Fibroblast of peridontal ligament (primary cell): ENCODE results near the gene CEP76.
A peak's percentile ranks its signal among the peaks of the same experiment; 100 is the strongest.
"Not testable (repeated sequence)": the region's sequence is repeated elsewhere in the genome, so short reads cannot be mapped to it uniquely, and the experiment has no call there.

Source experiments
- DNase-seq: peaks from one replicate; pipeline ENCODE4 v3.0.0-alpha.2; 2010; ENCODE audit errors: extremely low read depth

Gene CEP76

GRCh38 chr18:12703096-12703567 is 609 bp upstream of the CEP76 start:
- no peak for DNase-seq

GRCh38 chr18:12701161-12701560 is 1.4 kb downstream of the CEP76 start:
- DNase-seq, result no peak

- DNase-seq, result no peak
Measured at GRCh38 chr18:12699747-12700146, 2.8 kb downstream of the CEP76 start.

- DNase-seq, result no peak
Measured at GRCh38 chr18:12694032-12694431, 8.5 kb downstream of the CEP76 start.

- DNase-seq, result no peak
Measured at GRCh38 chr18:12692206-12692605, 10.3 kb downstream of the CEP76 start.

- no peak for DNase-seq
Measured at GRCh38 chr18:12689256-12689850, 13.2 kb downstream of the CEP76 start.

GRCh38 chr18:12686100-12686499 is 16.4 kb downstream of the CEP76 start:
- no peak for DNase-seq

- peak; percentile 57 for DNase-seq
Measured at GRCh38 chr18:12679183-12679786, 23.2 kb downstream of the CEP76 start.

- no peak for DNase-seq
Measured at GRCh38 chr18:12668041-12668440, 34.5 kb downstream of the CEP76 start.

- DNase-seq, result peak; percentile 86
Measured at GRCh38 chr18:12659904-12660605, 42.5 kb downstream of the CEP76 start.

GRCh38 chr18:12658426-12659138 is 43.9 kb downstream of the CEP76 start:
- DNase-seq, result peak; percentile 51

- peak; percentile 40 for DNase-seq
Measured at GRCh38 chr18:12657684-12658425, 44.7 kb downstream of the CEP76 start, which contains the start of gene SPIRE1. Gene SPIRE1 (minus strand): TSS chr18:12658107. CDS start chr18:12657866, 241 bp downstream.

GRCh38 chr18:12656938-12657683 is 45.4 kb downstream of the CEP76 start:
- DNase-seq, result no peak

GRCh38 chr18:12656605-12656937 is 46.0 kb downstream of the CEP76 start:
- peak; percentile 60 for DNase-seq

GRCh38 chr18:12654971-12655370 is 47.6 kb downstream of the CEP76 start:
- no peak for DNase-seq

GRCh38 chr18:12652861-12653401 is 49.6 kb downstream of the CEP76 start:
- DNase-seq, result peak; percentile 77

GRCh38 chr18:12651651-12652050 is 50.9 kb downstream of the CEP76 start:
- no peak for DNase-seq

GRCh38 chr18:12647773-12648172 is 54.8 kb downstream of the CEP76 start:
- DNase-seq, result no peak

GRCh38 chr18:12645751-12646203 is 56.7 kb downstream of the CEP76 start:
- DNase-seq, result peak; percentile 38

GRCh38 chr18:12645254-12645653 is 57.3 kb downstream of the CEP76 start:
- DNase-seq, result no peak

- DNase-seq, result not testable (repeated sequence)
Measured at GRCh38 chr18:12643756-12644155, 58.8 kb downstream of the CEP76 start.
